HepG2 (cell line): ENCODE results near the gene CHRD. TPM values are rescaled to one million over a fixed set of nuclear protein-coding genes. Genes with fewer than 3 reads are reported as not detected.

Source experiments
- ATM ChIP-seq: fragments of 450-650 bp; IDR thresholded peaks from 2 replicates; pipeline ENCODE4 v1.7.1; 2017; ENCODE audit warnings: mild to moderate bottlenecking, borderline replicate concordance
- CBX5 ChIP-seq: sonication (generic); formaldehyde crosslinking; IDR thresholded peaks from 2 replicates; pipeline ENCODE4 v1.4.0; 2020; ENCODE audit warnings: missing genetic modification reagents, borderline replicate concordance
- CEBPB ChIP-seq: IDR thresholded peaks from 2 replicates; pipeline ENCODE4 v1.6.1; 2011; ENCODE audit warnings: low read depth, low read length, improper control_type of control experiment, borderline replicate concordance
- ETV5 ChIP-seq: IDR thresholded peaks from 2 replicates; pipeline ENCODE4 v1.6.1; 2018; ENCODE audit warnings: missing biosample characterization, missing genetic modification reagents, inconsistent platforms, borderline replicate concordance
- FOXK1 ChIP-seq: sonication (generic); formaldehyde crosslinking; IDR thresholded peaks from 2 replicates; pipeline ENCODE4 v1.4.0; 2020; ENCODE audit warnings: low read depth, missing genetic modification reagents, borderline replicate concordance
- HIVEP1 ChIP-seq: sonication (generic); formaldehyde crosslinking; IDR thresholded peaks from 2 replicates; pipeline ENCODE4 v1.4.0; 2020; ENCODE audit warnings: mild to moderate bottlenecking, missing genetic modification reagents
- HOXA5 ChIP-seq: sonication (generic); formaldehyde crosslinking; IDR thresholded peaks from 2 replicates; pipeline ENCODE4 v1.4.0; 2020; ENCODE audit warnings: missing genetic modification reagents
- MATR3 ChIP-seq: sonication (generic); formaldehyde crosslinking; IDR thresholded peaks from 2 replicates; pipeline ENCODE4 v1.4.0; 2020; ENCODE audit warnings: missing genetic modification reagents
- MAX ChIP-seq: IDR thresholded peaks from 2 replicates; pipeline ENCODE4 v1.6.1; 2012; ENCODE audit warnings: inconsistent platforms
- ONECUT2 ChIP-seq: sonication (generic); formaldehyde crosslinking; IDR thresholded peaks from 2 replicates; pipeline ENCODE4 v1.4.0; 2020; ENCODE audit warnings: missing genetic modification reagents
- POLR2G ChIP-seq: fragments of 200-400 bp; formaldehyde crosslinking; IDR thresholded peaks from 2 replicates; pipeline ENCODE4 v1.6.1; 2018; ENCODE audit warnings: mild to moderate bottlenecking, low read depth, low read length, moderate library complexity
- PRMT3 ChIP-seq: sonication (generic); formaldehyde crosslinking; IDR thresholded peaks from 2 replicates; pipeline ENCODE4 v1.8.1; 2022; ENCODE audit warnings: low read depth, mild to moderate bottlenecking, moderate library complexity, missing genetic modification reagents, borderline replicate concordance
- RNF2 ChIP-seq: fragments of 450-650 bp; conservative IDR thresholded peaks from 2 replicates; pipeline ENCODE4 v1.6.1; 2016; ENCODE audit warnings: low read depth
- RORA ChIP-seq: sonication (generic); formaldehyde crosslinking; IDR thresholded peaks from 2 replicates; pipeline ENCODE4 v1.5.0; 2020; ENCODE audit warnings: mild to moderate bottlenecking, missing genetic modification reagents, moderate library complexity
- SMYD3 ChIP-seq: sonication (generic); formaldehyde crosslinking; IDR thresholded peaks from 2 replicates; pipeline ENCODE4 v1.8.1; 2023; ENCODE audit warnings: mild to moderate bottlenecking, missing genetic modification reagents
- SNRNP70 ChIP-seq: fragments of 200-400 bp; formaldehyde crosslinking; IDR thresholded peaks from 2 replicates; pipeline ENCODE4 v1.6.1; 2017; ENCODE audit warnings: mild to moderate bottlenecking, low read depth, low read length, moderate library complexity
- SP4 ChIP-seq: sonication (generic); formaldehyde crosslinking; IDR thresholded peaks from 2 replicates; pipeline ENCODE4 v1.8.1; 2023; ENCODE audit warnings: mild to moderate bottlenecking, missing genetic modification reagents
- SRSF1 ChIP-seq: fragments of 200-400 bp; formaldehyde crosslinking; optimal IDR thresholded peaks from 2 replicates; pipeline ENCODE3; 2017; ENCODE audit warnings: mild to moderate bottlenecking, low read depth, low read length, moderate library complexity
- TAF1 ChIP-seq: sonication (generic); formaldehyde crosslinking; IDR thresholded peaks from 2 replicates; pipeline ENCODE4 v1.4.0; 2020; ENCODE audit warnings: missing genetic modification reagents
- TFE3 ChIP-seq: IDR thresholded peaks from 2 replicates; pipeline ENCODE4 v1.6.1; 2016
- ZBTB26 ChIP-seq: IDR thresholded peaks from 2 replicates; pipeline ENCODE4 v1.6.1; 2016; ENCODE audit warnings: missing compliant biosample characterization, missing genetic modification reagents, borderline replicate concordance
- ZKSCAN1 ChIP-seq: fragments of 150-350 bp; IDR thresholded peaks from 2 replicates; pipeline ENCODE4 v1.6.1; 2014; ENCODE audit warnings: low read length
- ZMAT3 ChIP-seq: sonication (generic); formaldehyde crosslinking; conservative IDR thresholded peaks from 2 replicates; pipeline ENCODE4 v1.7.0; 2021; ENCODE audit warnings: missing genetic modification reagents
- ZMYM2 ChIP-seq: sonication (generic); formaldehyde crosslinking; IDR thresholded peaks from 2 replicates; pipeline ENCODE4 v1.8.0; 2022; ENCODE audit warnings: mild to moderate bottlenecking, missing genetic modification reagents
- ZNF121 ChIP-seq: sonication (generic); formaldehyde crosslinking; IDR thresholded peaks from 2 replicates; pipeline ENCODE4 v1.5.0; 2020; ENCODE audit warnings: mild to moderate bottlenecking, missing genetic modification reagents
- ZNF362 ChIP-seq: sonication (generic); formaldehyde crosslinking; IDR thresholded peaks from 2 replicates; pipeline ENCODE4 v1.4.0; 2020; ENCODE audit warnings: missing genetic modification reagents, mild to moderate bottlenecking, borderline replicate concordance
- ZNF550 ChIP-seq: sonication (generic); formaldehyde crosslinking; IDR thresholded peaks from 2 replicates; pipeline ENCODE4 v1.4.0; 2020; ENCODE audit warnings: mild to moderate bottlenecking, missing genetic modification reagents, borderline replicate concordance
- ZNF556 ChIP-seq: sonication (generic); formaldehyde crosslinking; IDR thresholded peaks from 2 replicates; pipeline ENCODE4 v1.4.0; 2020; ENCODE audit warnings: mild to moderate bottlenecking, missing genetic modification reagents, borderline replicate concordance
- ZSCAN30 ChIP-seq: sonication (generic); formaldehyde crosslinking; IDR thresholded peaks from 2 replicates; pipeline ENCODE4 v1.5.0; 2020; ENCODE audit warnings: mild to moderate bottlenecking, missing genetic modification reagents
- polyA plus RNA-seq, 8 experiments: library from polyadenylated mRNA; depleted of rRNA in 3 of 8; stranded (reverse) in 7 of 8; unstranded in 1 of 8; fragments of >200 nt; fragmentation: Illumina TruSeq in 4 of 8; extraction: Trizol in 4 of 8; gene quantifications; 2 replicates each; pipeline versions ENCODE4 v1.2.1 to v1.2.3, GENCODE V29; 2011 to 2016; ENCODE audit warnings: low read depth in 4 of 8, missing spikeins in 1 of 8, mixed read lengths in 1 of 8; ENCODE audit not compliant: insufficient read depth in 1 of 8
- total RNA-seq, 5 experiments: library from RNA; depleted of rRNA; stranded (reverse); fragments of >200 nt; fragmentation: Illumina TruSeq; extraction: Trizol; gene quantifications; 2 replicates each; pipeline ENCODE4 v1.2.3, GENCODE V29; 2016; ENCODE audit warnings: low read depth in 1 of 5

The CHRD gene
- total and polyA plus RNA-seq, 2 of the 13 experiments (the other 11 are each of a cell fraction or from before 2014, with no cell fraction given), result 22.2 to 35.2 TPM

- TF ChIP-seq TFE3 (peak; percentile 62; the same call in 1 of the 2 replicates), ZKSCAN1 (no peak), ZNF550 (CRISPR knock-in tag) (no peak), ZMYM2 (CRISPR knock-in tag) (no peak), FOXK1 (CRISPR knock-in tag) (peak; percentile 41; the same call in 1 of the 2 replicates), RORA (no peak), ETV5 (peak; percentile 86), CBX5 (CRISPR knock-in tag) (no peak), ZNF362 (CRISPR knock-in tag) (0 out of 2 replicates have a peak, but pooled peaks have one; percentile 17), ATM (no peak), HOXA5 (CRISPR knock-in tag) (peak; percentile 76), CEBPB (no peak), SP4 (CRISPR knock-in tag) (peak; percentile 61; the same call in 1 of the 2 replicates), ZSCAN30 (CRISPR knock-in tag) (no peak), MATR3 (CRISPR knock-in tag) (no peak), POLR2G (peak; percentile 86), PRMT3 (CRISPR knock-in tag) (no peak), ZNF121 (CRISPR knock-in tag) (no peak), ZMAT3 (no peak; the same call in 1 of the 2 replicates), ZBTB26 (peak; percentile 89), RNF2 (0 out of 2 replicates have a peak, but pooled peaks have one; percentile 22), ZNF556 (0 out of 2 replicates have a peak, but pooled peaks have one; percentile 37), TAF1 (CRISPR knock-in tag) (peak; percentile 84), MAX (peak; percentile 95), SRSF1 (no peak), ONECUT2 (CRISPR knock-in tag) (no peak), SMYD3 (CRISPR knock-in tag) (no peak; the same call in 1 of the 2 replicates), SNRNP70 (no peak), HIVEP1 (CRISPR knock-in tag) (no peak; the same call in none of the 2 replicates)
These were observed 1.9 kb upstream of the CHRD start, which contains the start of gene THPO (continued) for GRCh38 chr3:184377882-184378445.
